H1 (cell line): ENCODE results near the gene HECTD4. TPM values are rescaled to one million over a fixed set of nuclear protein-coding genes. Genes with fewer than 3 reads are reported as not detected.

ENCODE experiments used
- ASH2L ChIP-seq: fragments of 200-600, 300-600 bp; sonication (generic); IDR thresholded peaks from one replicate; pipeline ENCODE4 v1.7.1; 2017; ENCODE audit warnings: low read length
- CBX8 ChIP-seq: fragments of 300-800, 300-1000 bp; sonication (generic); IDR thresholded peaks from 2 replicates; pipeline ENCODE4 v1.7.1; 2016; ENCODE audit warnings: low read depth, low read length, borderline replicate concordance
- CHD2 ChIP-seq: IDR thresholded peaks from 2 replicates; pipeline ENCODE4 v1.6.1; 2012; ENCODE audit warnings: low read length, improper control_type of control experiment
- CTBP2 ChIP-seq: IDR thresholded peaks from 2 replicates; pipeline ENCODE4 v1.7.0; 2011; ENCODE audit warnings: borderline replicate concordance, mild to moderate bottlenecking, moderate library complexity, mixed read lengths, low read length; ENCODE audit not compliant: insufficient read depth, insufficient read length
- EP300 ChIP-seq, 2 experiments: IDR thresholded peaks; 1 replicate in 1 of 2; 2 replicates in 1 of 2; pipeline ENCODE4 v1.6.1; 2011 to 2012; ENCODE audit warnings: low read depth in 2 of 2, low read length in 2 of 2, mild to moderate bottlenecking in 2 of 2, borderline replicate concordance in 1 of 2, inconsistent platforms in 1 of 2, moderate library complexity in 1 of 2
- HDAC2 ChIP-seq, 2 experiments: fragments of 300-600 bp in 1 of 2; sonication (generic) in 1 of 2; IDR thresholded peaks; 2 replicates each; pipeline ENCODE4 v1.6.1; 2011 to 2012; ENCODE audit warnings: low read depth in 2 of 2, low read length in 2 of 2, mild to moderate bottlenecking in 2 of 2, moderate library complexity in 2 of 2, borderline replicate concordance in 1 of 2, inconsistent platforms in 1 of 2
- KDM1A ChIP-seq: fragments of 200-600, 300-600 bp; sonication (generic); IDR thresholded peaks from 2 replicates; pipeline ENCODE4 v1.7.1; 2016; ENCODE audit warnings: mild to moderate bottlenecking, low read length, borderline replicate concordance
- MAFK ChIP-seq: IDR thresholded peaks from 2 replicates; pipeline ENCODE4 v1.6.1; 2012; ENCODE audit warnings: low read depth, mild to moderate bottlenecking, improper control_type of control experiment, low read length
- PHF8 ChIP-seq: fragments of 200-600 bp; sonication (generic); conservative IDR thresholded peaks from 2 replicates; pipeline ENCODE4 v1.7.1; 2012; ENCODE audit warnings: low read depth, mild to moderate bottlenecking, inconsistent platforms, low read length, moderate library complexity
- POLR2A ChIP-seq, 2 experiments: IDR thresholded peaks; 1 replicate in 1 of 2; 2 replicates in 1 of 2; pipeline ENCODE4 v1.6.1; 2011; ENCODE audit warnings: low read depth in 2 of 2, low read length in 2 of 2, mild to moderate bottlenecking in 2 of 2; ENCODE audit errors: control extremely low read depth in 1 of 2
- POLR2AphosphoS5 ChIP-seq: IDR thresholded peaks from 2 replicates; pipeline ENCODE4 v1.6.1; 2011; ENCODE audit warnings: low read depth, low read length
- SP1 ChIP-seq: IDR thresholded peaks from 2 replicates; pipeline ENCODE4 v1.6.1; 2011; ENCODE audit warnings: low read depth, low read length
- SP2 ChIP-seq: IDR thresholded peaks from 2 replicates; pipeline ENCODE4 v1.6.1; 2012; ENCODE audit warnings: mild to moderate bottlenecking, low read length, inconsistent platforms
- SRF ChIP-seq: IDR thresholded peaks from 2 replicates; pipeline ENCODE4 v1.6.1; 2011; ENCODE audit warnings: mild to moderate bottlenecking, low read depth, low read length, moderate library complexity
- TAF1 ChIP-seq: IDR thresholded peaks from 2 replicates; pipeline ENCODE4 v1.6.1; 2011; ENCODE audit warnings: mild to moderate bottlenecking, low read depth, low read length
- TBP ChIP-seq: IDR thresholded peaks from 2 replicates; pipeline ENCODE4 v1.6.1; 2011; ENCODE audit warnings: low read depth, low read length, improper control_type of control experiment
- YY1 ChIP-seq: IDR thresholded peaks from 2 replicates; pipeline ENCODE4 v1.6.1; 2011; ENCODE audit warnings: low read depth, mild to moderate bottlenecking, low read length
- polyA plus RNA-seq, 7 experiments: library from polyadenylated mRNA; depleted of rRNA in 3 of 7; stranded (reverse) in 5 of 7; unstranded in 2 of 7; fragments of >200 nt in 5 of 7; fragments of 200-250 nt in 2 of 7; gene quantifications; 1 replicate in 5 of 7; 2 replicates in 1 of 7; 4 replicates in 1 of 7; pipeline versions ENCODE4 v1.2.1 to v1.2.3, GENCODE V29; 2011 to 2013; ENCODE audit warnings: missing spikeins in 2 of 7, mixed read lengths in 2 of 7
- total RNA-seq: library from RNA; stranded (reverse); fragmentation: NEBNext Ultra II Directional; extraction: Animal tissue kit (Norgen Biotek cat#: 25700); gene quantifications from 2 replicates; pipeline ENCODE4 v1.2.1, GENCODE V29; 2021
- TF ChIP-seq, protein P1 (sequence below): IDR thresholded peaks from 2 replicates; pipeline ENCODE4 v1.6.1; 2012; ENCODE audit warnings: low read length, inconsistent platforms
- TF ChIP-seq, protein P2 (sequence below): IDR thresholded peaks from 2 replicates; pipeline ENCODE4 v1.6.1; 2011; ENCODE audit warnings: low read depth, mild to moderate bottlenecking, low read length; ENCODE audit not compliant: insufficient read depth
- TF ChIP-seq, protein P3 (sequence below): IDR thresholded peaks from 2 replicates; pipeline ENCODE4 v1.6.1; 2012; ENCODE audit warnings: inconsistent platforms

HECTD4 gene
- total and polyA plus RNA-seq, 2 of the 8 experiments (the other 6 are each of a cell fraction or from before 2014, with no cell fraction given), result 6.5 to 33.7 TPM

DNA sequence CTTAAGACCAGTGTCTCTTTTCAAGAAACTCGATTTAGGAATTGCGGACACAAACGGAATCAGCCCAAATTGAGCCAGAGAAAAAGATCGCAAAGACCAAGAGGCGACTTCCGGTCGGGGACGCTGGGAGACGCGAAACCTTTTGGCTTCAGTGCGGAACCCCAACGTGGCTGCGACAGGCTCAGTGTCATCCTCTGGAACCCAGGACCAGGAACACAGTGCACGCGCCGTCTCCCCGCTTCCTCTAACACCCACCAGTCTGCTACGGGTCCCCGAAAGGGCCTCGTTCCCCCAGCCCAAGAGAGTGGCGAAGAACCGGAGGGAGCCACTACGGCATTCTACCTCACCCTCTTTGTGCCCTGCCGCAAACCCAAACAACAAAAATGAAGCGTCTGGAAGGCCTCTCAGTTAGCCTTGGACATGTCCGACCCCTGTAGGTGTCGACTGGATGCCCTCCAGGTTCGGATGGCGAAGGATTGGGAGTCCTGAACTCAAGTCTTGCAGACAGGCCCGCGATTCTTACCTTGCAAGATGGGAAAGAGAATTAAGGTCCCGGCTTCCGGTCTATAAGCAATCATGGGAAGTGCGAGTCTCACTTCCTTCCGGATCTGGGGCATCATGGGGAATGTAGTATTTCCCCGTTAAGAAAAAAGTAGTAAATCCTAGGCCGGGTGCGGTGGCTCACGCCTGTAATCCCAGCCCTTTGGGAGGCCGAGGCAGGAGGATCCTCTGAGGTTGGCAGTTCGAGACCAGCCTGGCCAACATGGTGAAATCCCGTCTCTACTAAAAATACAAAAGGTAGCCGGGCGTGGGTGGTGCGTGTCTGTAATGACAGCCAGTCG, 27.1 kb upstream of the HECTD4 start, which contains the start of gene RPL6 (continued):
- TF ChIP-seq, protein P1, sequence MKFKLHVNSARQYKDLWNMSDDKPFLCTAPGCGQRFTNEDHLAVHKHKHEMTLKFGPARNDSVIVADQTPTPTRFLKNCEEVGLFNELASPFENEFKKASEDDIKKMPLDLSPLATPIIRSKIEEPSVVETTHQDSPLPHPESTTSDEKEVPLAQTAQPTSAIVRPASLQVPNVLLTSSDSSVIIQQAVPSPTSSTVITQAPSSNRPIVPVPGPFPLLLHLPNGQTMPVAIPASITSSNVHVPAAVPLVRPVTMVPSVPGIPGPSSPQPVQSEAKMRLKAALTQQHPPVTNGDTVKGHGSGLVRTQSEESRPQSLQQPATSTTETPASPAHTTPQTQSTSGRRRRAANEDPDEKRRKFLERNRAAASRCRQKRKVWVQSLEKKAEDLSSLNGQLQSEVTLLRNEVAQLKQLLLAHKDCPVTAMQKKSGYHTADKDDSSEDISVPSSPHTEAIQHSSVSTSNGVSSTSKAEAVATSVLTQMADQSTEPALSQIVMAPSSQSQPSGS, result peak; percentile 91; the same call in 1 of the 2 replicates
- TF ChIP-seq TAF1 (peak; percentile 99), ASH2L (peak; percentile 90), CTBP2 (no peak), SRF (0 out of 2 replicates have a peak, but pooled peaks have one; percentile 6), POLR2AphosphoS5 (peak; percentile 96), TBP (peak; percentile 97), CHD2 (no peak; the same call in 1 of the 2 replicates), YY1 (0 out of 2 replicates have a peak, but pooled peaks have one; percentile 47), MAFK (no peak), EP300 (IDR thresholded peaks at IDR 0.05; ENCODE audit: borderline replicate concordance in 1 of 2, low read depth in 2 of 2, low read length in 2 of 2) (no peak), HDAC2 (IDR thresholded peaks at IDR 0.05; ENCODE audit: borderline replicate concordance in 1 of 2, low read depth in 2 of 2, low read length in 2 of 2) (no peak), POLR2A (IDR thresholded peaks at IDR 0.05; ENCODE audit: control extremely low read depth in 1 of 2, low read depth in 2 of 2, low read length in 2 of 2) (peak; percentile 93 to 97), PHF8 (peak; percentile 90), CBX8 (no peak), SP2 (no peak), KDM1A (peak; percentile 94), SP1 (no peak)
- TF ChIP-seq, protein P2, sequence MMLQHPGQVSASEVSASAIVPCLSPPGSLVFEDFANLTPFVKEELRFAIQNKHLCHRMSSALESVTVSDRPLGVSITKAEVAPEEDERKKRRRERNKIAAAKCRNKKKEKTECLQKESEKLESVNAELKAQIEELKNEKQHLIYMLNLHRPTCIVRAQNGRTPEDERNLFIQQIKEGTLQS, result no peak
- TF ChIP-seq, protein P3, sequence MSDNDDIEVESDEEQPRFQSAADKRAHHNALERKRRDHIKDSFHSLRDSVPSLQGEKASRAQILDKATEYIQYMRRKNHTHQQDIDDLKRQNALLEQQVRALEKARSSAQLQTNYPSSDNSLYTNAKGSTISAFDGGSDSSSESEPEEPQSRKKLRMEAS, result peak; percentile 81
